Stimulated activated CD4-positive, alpha-beta T cell treated with anti-CD3 and anti-CD28 coated beads, Interleukin-12 subunit alpha, Interleukin-12 subunit beta, amount 100 ng/mL, for 48 hours (primary cell): Measurements from ENCODE around the gene GLB1L2.

Source experiments
- DNase-seq, 3 donors: peaks; one replicate each; pipeline ENCODE4 v3.0.0-alpha.2; 2020; ENCODE audit warnings: low read depth in 2 of 3, low spot score in 1 of 3

Gene GLB1L2

DNA sequence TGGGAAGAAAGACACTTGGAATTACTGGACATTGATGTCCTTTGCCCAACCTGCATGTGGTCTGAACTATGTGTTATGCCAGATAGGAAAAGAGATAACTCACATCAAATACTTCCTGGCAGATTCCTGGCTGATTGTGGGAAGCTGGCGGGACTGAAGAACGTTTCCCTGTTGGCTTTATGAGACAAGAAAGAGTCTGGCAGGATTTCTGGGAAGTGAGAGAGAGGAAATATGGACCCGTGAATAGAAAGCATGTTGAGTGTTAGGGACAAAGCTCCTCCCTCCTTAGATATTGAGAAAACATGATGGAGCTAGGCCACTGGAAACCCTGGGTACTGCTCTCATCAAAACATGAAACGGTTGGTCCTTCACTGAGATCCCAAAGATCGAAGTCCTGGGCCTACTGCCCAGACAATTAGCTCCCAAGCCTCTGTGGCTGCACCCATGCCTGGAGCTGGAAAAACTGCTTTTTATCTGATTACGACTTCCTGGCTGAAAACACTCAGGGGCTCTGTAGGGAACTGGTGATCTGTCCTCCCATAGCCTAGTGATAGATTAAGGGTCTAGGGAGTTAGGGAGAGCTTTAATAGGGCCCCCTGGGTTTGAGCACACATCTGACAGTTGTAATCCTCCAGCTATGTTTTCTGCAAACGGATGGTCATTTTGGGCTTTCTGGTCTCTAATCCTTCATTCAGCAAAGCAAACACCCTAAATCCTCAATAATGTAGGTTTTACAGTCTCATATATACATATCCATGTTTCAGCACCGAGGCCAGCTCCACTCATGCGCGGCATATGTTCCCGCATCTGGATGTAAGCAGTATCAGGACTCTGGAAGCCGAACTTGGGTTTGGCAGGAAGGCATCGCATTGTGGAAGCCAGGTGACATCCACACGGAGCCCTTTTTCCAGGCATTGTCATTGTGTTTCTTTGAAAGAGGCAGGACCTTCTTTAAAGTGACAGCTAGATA is 86.4 kb downstream of the GLB1L2 start:
- DNase-seq: no peak

DNA sequence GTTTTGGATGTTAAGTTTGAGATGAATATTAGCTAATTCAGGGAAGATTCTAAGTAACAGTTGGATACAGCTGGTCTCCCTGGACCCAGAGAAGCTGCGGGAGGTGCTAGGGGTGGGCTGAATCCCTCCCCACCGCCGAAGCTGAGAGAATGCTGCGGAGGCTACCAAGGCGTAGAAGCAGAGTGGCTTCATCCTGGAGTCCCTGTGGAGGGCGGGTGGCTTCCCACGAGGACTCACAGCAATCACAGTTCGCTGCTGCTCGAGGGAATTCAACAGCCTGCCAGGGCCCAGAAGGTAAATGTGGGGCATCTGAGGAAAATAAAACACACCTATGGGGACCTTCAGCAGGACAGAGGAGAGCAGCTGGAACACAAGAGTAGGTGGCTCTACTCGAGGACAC is 91.3 kb downstream of the GLB1L2 start:
- no peak for DNase-seq

DNA sequence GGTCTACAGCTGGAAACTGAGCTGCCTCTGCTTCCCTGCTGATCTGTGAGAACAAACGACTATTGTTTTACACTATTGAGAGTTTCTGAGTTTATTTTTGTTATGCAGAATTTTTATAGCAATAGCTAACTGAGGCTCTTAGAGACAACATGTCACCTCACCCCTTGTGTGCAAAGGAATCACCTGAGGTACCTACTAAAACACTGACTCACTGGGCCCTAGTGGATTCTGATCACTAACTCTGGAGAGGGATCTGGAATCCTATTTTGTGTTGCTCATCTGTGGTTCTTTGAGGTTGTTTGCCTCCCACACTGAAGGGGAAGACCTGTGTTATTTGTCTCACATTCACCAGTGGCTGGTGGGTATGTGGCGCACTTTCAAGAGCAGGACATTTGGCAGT is 93.6 kb downstream of the GLB1L2 start:
- no peak for DNase-seq
